ENCODE data around the gene SERPINB6. TPM values are rescaled to one million over a fixed set of nuclear protein-coding genes. Genes with fewer than 3 reads are reported as not detected.

The SERPINB6 gene
- total and polyA plus RNA-seq, 9 of the 15 experiments (the other 6 are each of a cell fraction or from before 2014, with no cell fraction given), result 86.6 to 211 (median 143) TPM

DNA sequence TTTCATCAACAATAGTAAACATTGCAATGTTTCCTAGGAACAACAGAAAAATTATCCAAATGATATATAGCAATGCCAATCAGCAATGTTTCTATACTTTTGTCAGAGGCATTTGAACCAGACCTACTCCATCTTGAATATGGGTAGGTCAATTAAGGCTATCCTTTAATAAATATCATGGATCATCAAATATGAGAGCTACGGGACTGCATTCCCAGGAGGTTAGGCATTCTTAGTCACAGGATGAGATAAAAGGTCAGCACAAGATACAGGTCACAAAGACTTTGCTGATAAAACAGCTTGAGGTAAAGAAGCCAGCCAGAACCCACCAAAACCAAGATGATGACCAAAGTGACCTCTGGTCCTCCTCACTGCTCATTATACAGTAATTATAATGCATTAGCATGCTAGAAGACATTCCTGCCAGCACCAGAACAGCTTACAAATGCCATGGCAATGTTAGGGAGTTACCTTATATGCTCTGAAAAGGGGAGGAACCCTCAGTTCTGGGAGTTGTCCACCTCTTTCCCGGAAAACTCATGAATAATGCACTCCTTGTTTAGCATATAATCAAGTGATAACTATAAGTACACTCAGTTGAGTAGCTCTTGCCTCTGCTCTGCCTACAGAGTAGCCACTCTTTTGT, 8.6 kb upstream of the SERPINB6 start (continued):
- TF ChIP-seq, protein P1, sequence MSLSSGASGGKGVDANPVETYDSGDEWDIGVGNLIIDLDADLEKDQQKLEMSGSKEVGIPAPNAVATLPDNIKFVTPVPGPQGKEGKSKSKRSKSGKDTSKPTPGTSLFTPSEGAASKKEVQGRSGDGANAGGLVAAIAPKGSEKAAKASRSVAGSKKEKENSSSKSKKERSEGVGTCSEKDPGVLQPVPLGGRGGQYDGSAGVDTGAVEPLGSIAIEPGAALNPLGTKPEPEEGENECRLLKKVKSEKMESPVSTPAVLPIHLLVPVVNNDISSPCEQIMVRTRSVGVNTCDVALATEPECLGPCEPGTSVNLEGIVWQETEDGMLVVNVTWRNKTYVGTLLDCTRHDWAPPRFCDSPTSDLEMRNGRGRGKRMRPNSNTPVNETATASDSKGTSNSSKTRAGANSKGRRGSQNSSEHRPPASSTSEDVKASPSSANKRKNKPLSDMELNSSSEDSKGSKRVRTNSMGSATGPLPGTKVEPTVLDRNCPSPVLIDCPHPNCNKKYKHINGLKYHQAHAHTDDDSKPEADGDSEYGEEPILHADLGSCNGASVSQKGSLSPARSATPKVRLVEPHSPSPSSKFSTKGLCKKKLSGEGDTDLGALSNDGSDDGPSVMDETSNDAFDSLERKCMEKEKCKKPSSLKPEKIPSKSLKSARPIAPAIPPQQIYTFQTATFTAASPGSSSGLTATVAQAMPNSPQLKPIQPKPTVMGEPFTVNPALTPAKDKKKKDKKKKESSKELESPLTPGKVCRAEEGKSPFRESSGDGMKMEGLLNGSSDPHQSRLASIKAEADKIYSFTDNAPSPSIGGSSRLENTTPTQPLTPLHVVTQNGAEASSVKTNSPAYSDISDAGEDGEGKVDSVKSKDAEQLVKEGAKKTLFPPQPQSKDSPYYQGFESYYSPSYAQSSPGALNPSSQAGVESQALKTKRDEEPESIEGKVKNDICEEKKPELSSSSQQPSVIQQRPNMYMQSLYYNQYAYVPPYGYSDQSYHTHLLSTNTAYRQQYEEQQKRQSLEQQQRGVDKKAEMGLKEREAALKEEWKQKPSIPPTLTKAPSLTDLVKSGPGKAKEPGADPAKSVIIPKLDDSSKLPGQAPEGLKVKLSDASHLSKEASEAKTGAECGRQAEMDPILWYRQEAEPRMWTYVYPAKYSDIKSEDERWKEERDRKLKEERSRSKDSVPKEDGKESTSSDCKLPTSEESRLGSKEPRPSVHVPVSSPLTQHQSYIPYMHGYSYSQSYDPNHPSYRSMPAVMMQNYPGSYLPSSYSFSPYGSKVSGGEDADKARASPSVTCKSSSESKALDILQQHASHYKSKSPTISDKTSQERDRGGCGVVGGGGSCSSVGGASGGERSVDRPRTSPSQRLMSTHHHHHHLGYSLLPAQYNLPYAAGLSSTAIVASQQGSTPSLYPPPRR (CRISPR knock-in tag; IDR thresholded peaks at IDR 0.05; ENCODE audit: borderline replicate concordance), result no peak
- TF ChIP-seq, protein P2, sequence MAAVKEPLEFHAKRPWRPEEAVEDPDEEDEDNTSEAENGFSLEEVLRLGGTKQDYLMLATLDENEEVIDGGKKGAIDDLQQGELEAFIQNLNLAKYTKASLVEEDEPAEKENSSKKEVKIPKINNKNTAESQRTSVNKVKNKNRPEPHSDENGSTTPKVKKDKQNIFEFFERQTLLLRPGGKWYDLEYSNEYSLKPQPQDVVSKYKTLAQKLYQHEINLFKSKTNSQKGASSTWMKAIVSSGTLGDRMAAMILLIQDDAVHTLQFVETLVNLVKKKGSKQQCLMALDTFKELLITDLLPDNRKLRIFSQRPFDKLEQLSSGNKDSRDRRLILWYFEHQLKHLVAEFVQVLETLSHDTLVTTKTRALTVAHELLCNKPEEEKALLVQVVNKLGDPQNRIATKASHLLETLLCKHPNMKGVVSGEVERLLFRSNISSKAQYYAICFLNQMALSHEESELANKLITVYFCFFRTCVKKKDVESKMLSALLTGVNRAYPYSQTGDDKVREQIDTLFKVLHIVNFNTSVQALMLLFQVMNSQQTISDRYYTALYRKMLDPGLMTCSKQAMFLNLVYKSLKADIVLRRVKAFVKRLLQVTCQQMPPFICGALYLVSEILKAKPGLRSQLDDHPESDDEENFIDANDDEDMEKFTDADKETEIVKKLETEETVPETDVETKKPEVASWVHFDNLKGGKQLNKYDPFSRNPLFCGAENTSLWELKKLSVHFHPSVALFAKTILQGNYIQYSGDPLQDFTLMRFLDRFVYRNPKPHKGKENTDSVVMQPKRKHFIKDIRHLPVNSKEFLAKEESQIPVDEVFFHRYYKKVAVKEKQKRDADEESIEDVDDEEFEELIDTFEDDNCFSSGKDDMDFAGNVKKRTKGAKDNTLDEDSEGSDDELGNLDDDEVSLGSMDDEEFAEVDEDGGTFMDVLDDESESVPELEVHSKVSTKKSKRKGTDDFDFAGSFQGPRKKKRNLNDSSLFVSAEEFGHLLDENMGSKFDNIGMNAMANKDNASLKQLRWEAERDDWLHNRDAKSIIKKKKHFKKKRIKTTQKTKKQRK (IDR thresholded peaks at IDR 0.05; ENCODE audit: borderline replicate concordance, low read depth, low read length), result no peak
- TF ChIP-seq SIX5 (IDR thresholded peaks at IDR 0.05; ENCODE audit: borderline replicate concordance in 1 of 2, insufficient read depth in 1 of 2, low read depth in 1 of 2, low read length in 2 of 2) (no peak), ZC3H11A (IDR thresholded peaks at IDR 0.05; ENCODE audit: low read depth, low read length) (no peak), SNRNP70 (optimal IDR thresholded peaks at IDR 0.05; ENCODE audit: low read depth, low read length) (no peak), NFRKB (IDR thresholded peaks at IDR 0.05; ENCODE audit: low read depth) (no peak), POLR2A (conservative IDR thresholded peaks at IDR 0.05) (peak; percentile 63), ETS2 (tag; IDR thresholded peaks at IDR 0.05; ENCODE audit: borderline replicate concordance, poor library complexity, severe bottlenecking) (peak; percentile 67), CBX1 (IDR thresholded peaks at IDR 0.05; ENCODE audit: low read depth) (no peak), NFE2L1 (tag; IDR thresholded peaks at IDR 0.05; ENCODE audit: borderline replicate concordance, low read depth) (peak; percentile 74), ZBTB8A (IDR thresholded peaks at IDR 0.05; ENCODE audit: partially characterized antibody) (no peak), EP300 (IDR thresholded peaks at IDR 0.05; ENCODE audit: low read length) (peak; percentile 44; the same call in 1 of the 2 replicates), RFX1 (IDR thresholded peaks at IDR 0.05) (peak; percentile 63; the same call in 1 of the 2 replicates), HNRNPL (IDR thresholded peaks at IDR 0.05; ENCODE audit: low read depth, low read length) (no peak), TCF7 (IDR thresholded peaks at IDR 0.05; ENCODE audit: borderline replicate concordance) (no peak), OTX1 (CRISPR knock-in tag; IDR thresholded peaks at IDR 0.05) (no peak), ESRRB (CRISPR knock-in tag; IDR thresholded peaks at IDR 0.05; ENCODE audit: borderline replicate concordance) (0 out of 2 replicates have a peak, but pooled peaks have one; percentile 58), SMARCB1 (IDR thresholded peaks at IDR 0.05; ENCODE audit: insufficient read length, low read depth) (no peak), NCOA1 (IDR thresholded peaks at IDR 0.05; ENCODE audit: low read depth) (0 out of 2 replicates have a peak, but pooled peaks have one; percentile 37), POLR2G (IDR thresholded peaks at IDR 0.05; ENCODE audit: low read depth, low read length) (0 out of 2 replicates have a peak, but pooled peaks have one; percentile 35), RCOR1 (IDR thresholded peaks at IDR 0.05; ENCODE audit: borderline replicate concordance in 1 of 2, low read depth in 2 of 2, low read length in 2 of 2) (peak in 1 of 2 experiments; percentile 52; a peak in 1 of 4 replicates)

Data from K562 (cell line).